Body of pancreas (tissue), 4 donors: Measurements from ENCODE around the gene CENPS. TPM values are rescaled to one million over a fixed set of nuclear protein-coding genes. Genes with fewer than 3 reads are reported as not detected.
"Not testable (repeated sequence)": the region's sequence is repeated elsewhere in the genome, so short reads cannot be mapped to it uniquely, and the experiment has no call there.

Experiments used
- ATAC-seq: fragments of 150-250 bp; one replicate; pipeline ENCODE4 v1.9.1; 2016
- DNase-seq, 4 donors: peaks; one replicate each; pipeline ENCODE4 v3.0.0-alpha.2; 2019
- H3K27ac ChIP-seq, 4 donors: fragments of 200-600 bp; sonication (generic); 1 replicate in 3 of 4; 2 replicates in 1 of 4; pipeline versions ENCODE4 v1.5.1 to v1.6.1; 2016 to 2019; ENCODE audit warnings: mild to moderate bottlenecking in 1 of 4, mixed read lengths in 1 of 4, moderate library complexity in 1 of 4
- H3K27me3 ChIP-seq, 2 donors: fragments of 200-600 bp; sonication (generic); one replicate each; pipeline ENCODE4 v1.6.0; 2016; ENCODE audit warnings: mild to moderate bottlenecking in 1 of 2
- H3K36me3 ChIP-seq, 2 donors: fragments of 200-600 bp; sonication (generic); replicated peaks in 1 of 2; 2 replicates each; pipeline ENCODE4 v1.5.1; 2016; ENCODE audit warnings: low read depth in 2 of 2; ENCODE audit not compliant: insufficient read depth in 1 of 2
- H3K4me1 ChIP-seq: fragments of 200-600 bp; sonication (generic); one replicate; pipeline ENCODE4 v1.6.0; 2016
- H3K4me3 ChIP-seq, 2 donors: fragments of 200-600 bp; sonication (generic); 1 replicate in 1 of 2; 2 replicates in 1 of 2; pipeline ENCODE4 v1.5.1; 2016 to 2019
- H3K9me3 ChIP-seq, 3 donors: fragments of 200-600 bp; sonication (generic); 1 replicate in 2 of 3; 2 replicates in 1 of 3; pipeline ENCODE4 v1.5.1; 2016
- POLR2A ChIP-seq, 3 donors: fragments of 450-650 bp; IDR thresholded peaks; one replicate each; pipeline ENCODE4 v1.6.1; 2016; ENCODE audit warnings: antibody characterized with exemption in 3 of 3, mild to moderate bottlenecking in 2 of 3
- WGBS, 2 donors: methylation state at CpG; one replicate each; pipeline ENCODE4 v1.1.5; 2017; 5-methylcytosine and 5-hydroxymethylcytosine counted together
- intact Hi-C: fragments of 100-400 bp; cut with DNase I; formaldehyde crosslinking; loops from one replicate; pipeline ENCODE4 v1.15.1; 2023
- total RNA-seq, 2 donors: library from RNA; depleted of rRNA; stranded (reverse); fragments of >200 nt; gene quantifications; one replicate each; pipeline ENCODE4 v1.1.0, GENCODE V29; 2016
- TF ChIP-seq, protein P1 (sequence below), 7 experiments: fragments of 450-650 bp in 4 of 7; fragments of 200-600 bp in 3 of 7; sonication (generic) in 3 of 7; IDR thresholded peaks; one replicate each; pipeline ENCODE4 v1.5.1; 2016 to 2019; ENCODE audit warnings: antibody characterized with exemption in 7 of 7

CENPS gene
- total RNA-seq, 2 donors from 2014 or later, result 8.2 to 11.4 TPM

DNA sequence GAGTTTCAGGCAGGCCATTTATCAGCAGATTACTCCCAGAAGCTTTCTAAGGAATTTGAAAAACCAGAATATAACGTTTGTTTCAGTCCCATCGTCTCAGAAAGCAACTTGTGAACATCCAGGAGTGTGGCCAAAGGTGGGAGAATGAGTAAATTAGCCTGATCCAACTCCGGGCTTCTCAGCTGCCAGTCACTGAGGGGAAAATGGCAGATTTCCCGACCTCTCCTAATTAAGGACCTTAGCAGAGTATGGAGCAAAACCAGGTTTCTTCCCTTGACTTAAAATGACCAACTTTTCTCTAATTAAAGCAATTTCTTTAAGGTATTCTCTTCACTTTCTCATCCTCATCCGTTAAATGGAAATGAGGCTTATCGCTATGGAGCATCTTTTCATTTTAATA is 20.6 kb downstream of the CENPS start:
- H3K27me3 ChIP-seq, result no peaks in the 10 kb centered on the region
- no peaks in the 10 kb centered on the region for H3K9me3 ChIP-seq
- DNase-seq (no peak), ATAC-seq (no peak)
- TF ChIP-seq POLR2A (IDR thresholded peaks at IDR 0.05), result no peak
- TF ChIP-seq, protein P1, sequence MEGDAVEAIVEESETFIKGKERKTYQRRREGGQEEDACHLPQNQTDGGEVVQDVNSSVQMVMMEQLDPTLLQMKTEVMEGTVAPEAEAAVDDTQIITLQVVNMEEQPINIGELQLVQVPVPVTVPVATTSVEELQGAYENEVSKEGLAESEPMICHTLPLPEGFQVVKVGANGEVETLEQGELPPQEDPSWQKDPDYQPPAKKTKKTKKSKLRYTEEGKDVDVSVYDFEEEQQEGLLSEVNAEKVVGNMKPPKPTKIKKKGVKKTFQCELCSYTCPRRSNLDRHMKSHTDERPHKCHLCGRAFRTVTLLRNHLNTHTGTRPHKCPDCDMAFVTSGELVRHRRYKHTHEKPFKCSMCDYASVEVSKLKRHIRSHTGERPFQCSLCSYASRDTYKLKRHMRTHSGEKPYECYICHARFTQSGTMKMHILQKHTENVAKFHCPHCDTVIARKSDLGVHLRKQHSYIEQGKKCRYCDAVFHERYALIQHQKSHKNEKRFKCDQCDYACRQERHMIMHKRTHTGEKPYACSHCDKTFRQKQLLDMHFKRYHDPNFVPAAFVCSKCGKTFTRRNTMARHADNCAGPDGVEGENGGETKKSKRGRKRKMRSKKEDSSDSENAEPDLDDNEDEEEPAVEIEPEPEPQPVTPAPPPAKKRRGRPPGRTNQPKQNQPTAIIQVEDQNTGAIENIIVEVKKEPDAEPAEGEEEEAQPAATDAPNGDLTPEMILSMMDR (IDR thresholded peaks at IDR 0.05), result no peak
- intact Hi-C loops, result no loop called here
- no peak overlapping the region for H3K27ac ChIP-seq
- 35 to 38% methylated on average over 6 of the region's 6 CpGs for WGBS, 2 donors
- H3K4me3 ChIP-seq, result no peak overlapping the region
- no peaks in the 10 kb centered on the region for H3K4me1 ChIP-seq
- no peaks in the 10 kb centered on the region for H3K36me3 ChIP-seq

DNA sequence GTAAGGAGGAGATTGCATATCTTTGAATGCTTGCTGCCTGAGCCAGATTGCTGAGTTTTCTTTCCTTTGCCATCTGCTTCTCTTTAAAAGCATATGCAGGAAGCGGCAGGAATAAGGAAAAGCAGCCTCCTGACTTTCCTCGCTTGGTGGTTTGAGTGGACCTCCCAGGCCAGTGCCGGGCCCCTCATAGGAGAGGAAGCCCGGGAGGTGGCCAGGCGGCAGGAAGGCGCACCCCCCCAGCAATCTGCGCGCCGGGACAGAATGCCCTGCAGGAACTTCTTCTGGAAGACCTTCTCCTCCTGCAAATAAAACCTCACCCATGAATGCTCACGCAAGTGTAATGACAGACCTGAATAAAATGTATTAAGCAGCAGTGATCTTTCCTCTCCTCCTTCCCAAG is 21.1 kb downstream of the CENPS start:
- no peak for TF ChIP-seq POLR2A (IDR thresholded peaks at IDR 0.05)
- TF ChIP-seq, protein P1 (IDR thresholded peaks at IDR 0.05), result no peak
- Histone ChIP-seq H3K4me1 (no peaks in the 10 kb centered on the region), H3K36me3 (no peaks in the 10 kb centered on the region), H3K4me3 (no peak overlapping the region), H3K9me3 (no peaks in the 10 kb centered on the region), H3K27ac (no peak overlapping the region), H3K27me3 (no peaks in the 10 kb centered on the region)
- WGBS, 2 donors, result 27 to 33% methylated on average over 10 of the region's 10 CpGs
- no peak for DNase-seq
- intact Hi-C loops, result no loop called here
- ATAC-seq, result no peak

DNA sequence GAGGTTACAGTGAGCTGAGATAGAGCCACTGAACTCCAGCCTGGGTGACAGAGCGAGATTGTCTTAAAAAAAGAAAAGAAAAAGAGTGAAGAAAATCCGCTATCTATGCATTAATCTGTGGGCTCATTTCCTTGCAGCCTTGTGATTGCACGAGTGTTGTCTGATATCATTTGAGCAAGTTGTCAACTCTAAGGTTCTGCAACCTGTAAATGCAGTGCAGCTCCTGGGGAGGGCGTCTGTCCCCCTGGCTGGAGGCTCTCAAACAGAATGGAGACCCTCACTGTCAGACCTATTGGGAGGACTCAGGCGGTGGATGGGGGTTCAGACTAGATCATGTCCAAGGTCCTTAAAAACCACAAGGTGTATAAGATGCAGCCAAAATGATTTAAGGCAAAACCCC is 25.8 kb downstream of the CENPS start:
- H3K27me3 ChIP-seq, result no peaks in the 10 kb centered on the region
- DNase-seq, result no peak
- H3K4me3 ChIP-seq, result no peak overlapping the region
- H3K36me3 ChIP-seq, result peaks cover 0 to under 1% of the 10 kb centered on the region in 2 donors
- H3K9me3 ChIP-seq, result no peaks in the 10 kb centered on the region
- TF ChIP-seq, protein P1 (IDR thresholded peaks at IDR 0.05), result no peak
- no peak for TF ChIP-seq POLR2A (IDR thresholded peaks at IDR 0.05)
- WGBS, 2 donors, result 89 to 98% methylated on average over 5 of the region's 5 CpGs
- intact Hi-C loops, result no loop called here
- no peak overlapping the region for H3K27ac ChIP-seq
- H3K4me1 ChIP-seq, result no peaks in the 10 kb centered on the region
- ATAC-seq, result no peak

DNA sequence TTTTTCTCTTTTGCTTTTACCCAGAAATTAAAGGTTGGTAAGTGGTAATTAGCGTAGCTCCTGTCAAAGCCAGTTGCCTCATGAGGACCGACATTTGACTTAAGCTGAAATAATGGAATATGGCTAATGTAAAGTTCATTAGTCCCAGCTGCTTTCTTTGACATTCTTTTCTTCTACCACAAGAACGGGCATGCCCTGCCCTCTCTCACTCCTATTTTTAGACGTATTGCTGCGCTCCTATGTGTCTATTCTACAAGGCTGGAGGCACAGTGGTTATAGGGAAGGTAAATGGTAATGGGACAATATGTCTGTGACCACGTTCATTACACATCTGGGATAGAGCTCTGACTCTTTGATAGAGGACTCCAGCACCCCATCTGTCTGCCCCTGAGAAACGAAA is 26.4 kb downstream of the CENPS start:
- no peak for DNase-seq
- Histone ChIP-seq H3K4me1 (no peaks in the 10 kb centered on the region), H3K27ac (no peak overlapping the region), H3K9me3 (no peaks in the 10 kb centered on the region), H3K36me3 (peaks cover 0 to 3% of the 10 kb centered on the region in 2 donors), H3K4me3 (no peak overlapping the region), H3K27me3 (no peaks in the 10 kb centered on the region)
- WGBS, 2 donors, result 78 to 85% methylated on average over 7 of the region's 7 CpGs
- no peak for ATAC-seq
- TF ChIP-seq, protein P1 (IDR thresholded peaks at IDR 0.05), result no peak
- TF ChIP-seq POLR2A (IDR thresholded peaks at IDR 0.05), result no peak
- intact Hi-C loops, result no loop called here

DNA sequence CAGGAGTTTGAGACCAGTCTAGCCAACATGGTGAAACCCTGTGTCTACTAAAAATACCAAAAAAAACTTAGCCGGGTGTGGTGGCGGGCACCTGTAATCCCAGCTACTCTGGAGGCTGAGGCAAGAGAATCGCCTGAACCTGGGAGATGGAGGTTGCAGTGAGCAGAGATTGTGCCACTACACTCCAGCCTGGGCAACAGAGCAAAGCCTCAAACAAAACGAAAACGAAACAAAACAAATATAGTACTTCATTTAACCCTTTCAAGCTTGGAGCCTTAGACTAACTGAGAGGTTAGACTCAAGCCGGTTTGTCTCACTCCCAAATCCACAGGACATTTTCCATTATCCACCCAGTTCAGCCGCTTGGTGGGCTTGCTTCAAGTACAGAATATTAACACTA is 27.2 kb downstream of the CENPS start:
- H3K9me3 ChIP-seq, H3K27me3 ChIP-seq, H3K4me3 ChIP-seq, DNase-seq, ATAC-seq, H3K36me3 ChIP-seq, intact Hi-C loops, H3K4me1 ChIP-seq, H3K27ac ChIP-seq: not testable (repeated sequence)
- 64 to 67% methylated on average over 7 of the region's 7 CpGs for WGBS, 2 donors
